ENCODE data around the gene TTBK2. TPM values are rescaled to one million over a fixed set of nuclear protein-coding genes. Genes with fewer than 3 reads are reported as not detected.
"Not testable (repeated sequence)": the region's sequence is repeated elsewhere in the genome, so short reads cannot be mapped to it uniquely, and the experiment has no call there.

TTBK2 gene
- total RNA-seq, 1 donor from 2014 or later = 10.6 TPM

GRCh38 chr15:42911058-42911592, 9.5 kb downstream of the TTBK2 start:
- intact Hi-C loops (cut with micrococcal nuclease) = no loop called here

GRCh38 chr15:42908538-42908937, 12.0 kb downstream of the TTBK2 start:
- intact Hi-C loops (cut with micrococcal nuclease) = no loop called here

- intact Hi-C loops (cut with micrococcal nuclease) = no loop called here
These were observed 16.9 kb downstream of the TTBK2 start for GRCh38 chr15:42903388-42904324.

- intact Hi-C loops (cut with micrococcal nuclease) = not testable (repeated sequence)
These were observed 26.7 kb downstream of the TTBK2 start for GRCh38 chr15:42893911-42894310.

GRCh38 chr15:42891569-42891968, 29.0 kb downstream of the TTBK2 start:
- intact Hi-C loops (cut with micrococcal nuclease) = no loop called here

- intact Hi-C loops (cut with micrococcal nuclease) = no loop called here
These were observed 30.2 kb downstream of the TTBK2 start for GRCh38 chr15:42890161-42890913.

GRCh38 chr15:42887384-42887783, 33.2 kb downstream of the TTBK2 start:
- intact Hi-C loops (cut with micrococcal nuclease) = not testable (repeated sequence)

GRCh38 chr15:42880121-42880520, 40.5 kb downstream of the TTBK2 start:
- intact Hi-C loops (cut with micrococcal nuclease) = no loop called here

GRCh38 chr15:42879443-42879842, 41.1 kb downstream of the TTBK2 start:
- intact Hi-C loops (cut with micrococcal nuclease) = no loop called here

GRCh38 chr15:42876224-42876623, 44.4 kb downstream of the TTBK2 start:
- intact Hi-C loops (cut with micrococcal nuclease) = no loop called here

GRCh38 chr15:42868683-42869082, 51.9 kb downstream of the TTBK2 start:
- intact Hi-C loops (cut with micrococcal nuclease) = no loop called here

- intact Hi-C loops (cut with micrococcal nuclease) = no loop called here
These were observed 56.9 kb downstream of the TTBK2 start for GRCh38 chr15:42863572-42864239.

GRCh38 chr15:42858999-42859789, 61.4 kb downstream of the TTBK2 start:
- intact Hi-C loops (cut with micrococcal nuclease) = no loop called here

- intact Hi-C loops (cut with micrococcal nuclease) = no loop called here
These were observed 62.0 kb downstream of the TTBK2 start for GRCh38 chr15:42858540-42858939.

- intact Hi-C loops (cut with micrococcal nuclease) = no loop called here
These were observed 66.0 kb downstream of the TTBK2 start for GRCh38 chr15:42854576-42854975.

- intact Hi-C loops (cut with micrococcal nuclease) = no loop called here
These were observed 70.7 kb downstream of the TTBK2 start for GRCh38 chr15:42849836-42850235.

- intact Hi-C loops (cut with micrococcal nuclease) = no loop called here
These were observed 71.7 kb downstream of the TTBK2 start for GRCh38 chr15:42848846-42849245.

- intact Hi-C loops (cut with micrococcal nuclease) = no loop called here
These were observed 73.9 kb downstream of the TTBK2 start for GRCh38 chr15:42846647-42847046.

GRCh38 chr15:42845581-42845980, 75.0 kb downstream of the TTBK2 start:
- intact Hi-C loops (cut with micrococcal nuclease) = no loop called here

- intact Hi-C loops (cut with micrococcal nuclease) = no loop called here
These were observed 76.9 kb downstream of the TTBK2 start for GRCh38 chr15:42843699-42844098.

GRCh38 chr15:42836251-42836650, 84.3 kb downstream of the TTBK2 start:
- intact Hi-C loops (cut with micrococcal nuclease) = no loop called here
